ENCODE results near the gene FAM240A.

- no peak for TF ChIP-seq CTCF (conservative IDR thresholded peaks at IDR 0.05)
- no peak for TF ChIP-seq EZH2 (IDR thresholded peaks at IDR 0.05; ENCODE audit: low read depth)
These were observed 3.1 kb upstream of the FAM240A start for GRCh38 chr3:46609212-46609721.
